Panc1 (cell line): ENCODE data around the gene CPLANE2.

Experiments
- CTCF ChIP-seq: fragments of 450-650 bp; IDR thresholded peaks from 2 replicates; pipeline ENCODE4 v1.5.1; 2017; ENCODE audit warnings: mild to moderate bottlenecking
- SIN3A ChIP-seq: IDR thresholded peaks from 2 replicates; pipeline ENCODE4 v1.6.1; 2012; ENCODE audit warnings: low read depth, mild to moderate bottlenecking, low read length, moderate library complexity, borderline replicate concordance; ENCODE audit not compliant: insufficient read depth

DNA sequence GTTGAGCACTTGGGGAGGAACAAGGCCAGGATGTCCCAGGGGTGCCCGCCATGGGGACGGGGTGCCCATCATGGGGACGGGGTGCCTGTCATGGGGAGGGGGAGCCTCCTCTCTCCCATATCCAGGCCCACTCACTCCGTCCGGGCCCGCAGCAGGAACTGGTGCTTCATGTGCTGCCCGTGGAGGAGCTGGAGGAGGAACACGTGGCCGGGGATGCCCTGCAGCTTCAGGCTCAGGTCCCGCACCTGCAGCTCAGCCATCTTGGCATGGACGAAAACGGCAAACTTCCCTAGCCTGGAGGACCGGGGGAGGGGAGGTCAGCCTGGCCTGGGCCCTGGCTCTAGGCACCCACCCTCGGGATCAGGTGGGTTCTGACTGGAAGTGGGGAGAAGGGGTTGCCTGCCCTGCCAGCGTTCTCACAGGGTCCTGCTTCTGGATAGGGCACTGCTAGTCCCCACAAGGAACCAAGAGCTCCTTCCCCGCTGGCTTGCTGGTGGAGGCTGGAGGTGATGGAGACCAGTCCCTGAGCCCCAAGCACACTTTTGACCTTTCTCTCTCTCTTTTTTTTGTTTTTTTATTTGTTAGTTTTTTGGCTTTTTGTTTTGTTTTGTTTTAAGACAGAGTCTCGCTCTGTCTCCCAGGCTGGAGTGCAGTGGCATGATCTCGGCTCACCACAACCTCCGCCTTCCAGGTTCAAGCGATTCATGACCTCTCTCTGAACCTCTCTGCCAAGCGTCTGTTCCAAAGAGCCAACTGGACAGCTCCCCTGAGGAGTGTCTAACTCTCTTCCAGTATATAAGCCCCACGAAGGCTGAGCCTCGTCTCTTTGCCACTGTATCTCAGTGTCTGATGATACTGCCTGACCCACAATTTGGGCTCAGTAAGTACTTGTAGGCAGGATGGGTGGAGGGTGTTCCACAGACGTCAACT lies 34.4 kb downstream of the CPLANE2 start:
- no peak for TF ChIP-seq CTCF
- no peak for TF ChIP-seq SIN3A
